OCI-LY3 (cell line): Measurements from ENCODE around the gene THSD7B.

Source experiments
- CTCF ChIP-seq: fragments of 200-600, 300-600 bp; sonication (generic); IDR thresholded peaks from 2 replicates; pipeline ENCODE4 v1.5.1; 2014; ENCODE audit warnings: antibody characterized with exemption, low read length, low read depth
- EZH2phosphoT487 ChIP-seq: fragments of 200-600 bp; shearing (Covaris generic); IDR thresholded peaks from 2 replicates; pipeline ENCODE4 v1.6.1; 2018; ENCODE audit warnings: antibody characterized with exemption, mixed run types, low read depth

DNA sequence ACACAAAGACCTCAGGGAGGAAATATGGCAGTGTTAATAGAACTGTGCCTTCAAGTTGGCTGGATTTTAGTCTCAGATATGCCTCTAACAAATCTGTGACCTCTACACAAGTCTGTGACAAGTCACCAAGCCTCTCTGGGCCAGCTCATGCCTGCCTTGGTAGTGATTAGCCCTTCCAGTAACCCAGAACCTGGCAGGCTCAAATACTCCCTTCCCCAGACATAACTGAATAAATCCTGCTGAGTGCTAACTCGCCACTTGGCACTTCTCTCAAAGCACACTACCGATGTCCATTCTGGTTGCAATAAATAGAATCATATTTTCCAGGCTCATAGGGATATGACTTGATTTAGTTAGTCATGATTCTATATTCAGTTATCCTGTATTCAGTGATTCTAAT is 15.3 kb upstream of the THSD7B start:
- TF ChIP-seq CTCF (no peak), EZH2phosphoT487 (no peak)
